Measurements from ENCODE around the gene ARFRP1.

DNA sequence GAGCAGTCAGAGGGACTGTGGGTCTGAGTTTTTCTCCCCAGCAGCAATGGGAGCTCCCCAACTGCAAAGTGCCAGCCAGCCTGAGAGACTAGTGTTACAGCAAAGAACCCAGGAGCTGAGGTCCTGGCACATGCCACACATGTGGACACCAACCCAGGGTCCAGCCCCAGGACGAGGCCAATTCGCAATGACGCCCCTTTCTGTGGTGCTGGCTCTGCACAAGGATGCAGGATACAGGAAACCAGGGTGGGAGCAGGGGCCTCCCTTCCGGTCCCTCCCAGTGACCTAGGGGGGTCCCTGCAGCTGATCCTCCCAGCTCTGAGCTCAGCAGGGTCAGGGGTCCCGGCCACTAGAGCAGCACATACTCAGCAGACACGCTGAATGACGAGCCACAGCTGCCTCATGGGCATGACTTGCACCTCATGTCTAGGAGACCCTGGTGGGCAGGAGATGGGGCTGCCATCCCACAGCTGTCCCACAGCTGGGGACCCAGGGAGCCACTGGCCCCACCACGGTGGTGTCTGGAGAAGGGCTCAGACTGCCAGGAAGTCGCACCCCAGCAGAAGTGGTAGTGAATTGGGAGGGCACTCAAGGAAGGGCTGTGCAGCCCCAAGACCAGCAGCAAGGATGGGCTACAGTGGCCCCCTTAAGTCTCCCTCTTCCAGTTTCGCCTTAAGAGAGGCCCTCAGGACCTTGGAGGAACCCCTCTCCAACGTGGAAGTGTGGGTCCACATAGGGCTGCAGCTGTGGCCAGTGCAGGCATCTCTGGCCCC is 3.6 kb downstream of the ARFRP1 start:
- TF ChIP-seq CTCF (IDR thresholded peaks at IDR 0.05; ENCODE audit: insufficient read depth, low read length, poor library complexity, severe bottlenecking) (no peak), EZH2phosphoT487 (conservative IDR thresholded peaks at IDR 0.05; ENCODE audit: low read length) (no peak)
